ENCODE measurements around the gene CHST15. TPM values are rescaled to one million over a fixed set of nuclear protein-coding genes. Genes with fewer than 3 reads are reported as not detected.

CHST15 gene
- total RNA-seq, 1 donor from 2014 or later: 27.0 TPM

DNA sequence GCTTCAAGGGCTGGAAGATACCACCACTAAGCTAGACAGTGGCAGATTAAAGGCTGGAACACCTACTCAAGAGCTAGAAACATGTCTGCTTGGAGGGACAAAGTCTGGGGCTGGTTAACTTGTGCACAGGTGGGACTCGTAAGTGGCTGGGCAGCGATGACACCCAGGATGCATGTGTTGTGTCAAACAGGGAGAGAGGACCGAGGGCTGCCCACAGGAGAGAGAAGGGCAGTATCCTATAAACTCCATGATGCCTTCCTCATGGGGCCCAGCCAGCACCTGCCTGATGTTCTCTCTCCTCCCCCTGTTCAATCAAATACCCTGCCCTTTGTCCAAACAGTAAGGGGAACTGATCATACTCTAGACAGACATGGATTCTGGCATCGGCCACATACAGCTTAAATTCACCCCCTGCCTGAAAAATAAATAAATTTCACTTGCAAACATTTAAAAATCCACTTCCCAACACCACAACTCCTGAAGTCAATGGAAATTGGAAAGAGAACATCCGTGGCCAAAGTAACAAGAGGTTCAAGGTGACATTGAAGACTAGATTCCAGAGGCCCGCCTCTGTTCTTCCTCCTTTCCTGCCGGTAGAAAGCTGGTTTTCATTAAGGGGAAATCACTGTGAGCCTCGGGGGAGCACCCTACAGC lies 50.6 kb downstream of the CHST15 start:
- peaks cover 8% of the 10 kb centered on the region for H3K4me1 ChIP-seq
- peaks cover 0 to under 1% of the 10 kb centered on the region in 2 donors for H3K36me3 ChIP-seq
- TF ChIP-seq POLR2A (IDR thresholded peaks at IDR 0.05) (no peak), POLR2AphosphoS5 (IDR thresholded peaks at IDR 0.05; ENCODE audit: insufficient read depth in 1 of 2, low read depth in 1 of 2) (no peak)
- TF ChIP-seq, protein P1, sequence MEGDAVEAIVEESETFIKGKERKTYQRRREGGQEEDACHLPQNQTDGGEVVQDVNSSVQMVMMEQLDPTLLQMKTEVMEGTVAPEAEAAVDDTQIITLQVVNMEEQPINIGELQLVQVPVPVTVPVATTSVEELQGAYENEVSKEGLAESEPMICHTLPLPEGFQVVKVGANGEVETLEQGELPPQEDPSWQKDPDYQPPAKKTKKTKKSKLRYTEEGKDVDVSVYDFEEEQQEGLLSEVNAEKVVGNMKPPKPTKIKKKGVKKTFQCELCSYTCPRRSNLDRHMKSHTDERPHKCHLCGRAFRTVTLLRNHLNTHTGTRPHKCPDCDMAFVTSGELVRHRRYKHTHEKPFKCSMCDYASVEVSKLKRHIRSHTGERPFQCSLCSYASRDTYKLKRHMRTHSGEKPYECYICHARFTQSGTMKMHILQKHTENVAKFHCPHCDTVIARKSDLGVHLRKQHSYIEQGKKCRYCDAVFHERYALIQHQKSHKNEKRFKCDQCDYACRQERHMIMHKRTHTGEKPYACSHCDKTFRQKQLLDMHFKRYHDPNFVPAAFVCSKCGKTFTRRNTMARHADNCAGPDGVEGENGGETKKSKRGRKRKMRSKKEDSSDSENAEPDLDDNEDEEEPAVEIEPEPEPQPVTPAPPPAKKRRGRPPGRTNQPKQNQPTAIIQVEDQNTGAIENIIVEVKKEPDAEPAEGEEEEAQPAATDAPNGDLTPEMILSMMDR (IDR thresholded peaks at IDR 0.05): no peak
- H3K4me3 ChIP-seq: no peak overlapping the region
- no peak for DNase-seq (ENCODE audit: extremely low spot score in 2 of 2)
- no peaks in the 10 kb centered on the region for H3K27me3 ChIP-seq
- H3K27ac ChIP-seq: no peak overlapping the region
- H3K9me3 ChIP-seq: no peaks in the 10 kb centered on the region
- intact Hi-C loops (cut with DNase I): no loop called here

DNA sequence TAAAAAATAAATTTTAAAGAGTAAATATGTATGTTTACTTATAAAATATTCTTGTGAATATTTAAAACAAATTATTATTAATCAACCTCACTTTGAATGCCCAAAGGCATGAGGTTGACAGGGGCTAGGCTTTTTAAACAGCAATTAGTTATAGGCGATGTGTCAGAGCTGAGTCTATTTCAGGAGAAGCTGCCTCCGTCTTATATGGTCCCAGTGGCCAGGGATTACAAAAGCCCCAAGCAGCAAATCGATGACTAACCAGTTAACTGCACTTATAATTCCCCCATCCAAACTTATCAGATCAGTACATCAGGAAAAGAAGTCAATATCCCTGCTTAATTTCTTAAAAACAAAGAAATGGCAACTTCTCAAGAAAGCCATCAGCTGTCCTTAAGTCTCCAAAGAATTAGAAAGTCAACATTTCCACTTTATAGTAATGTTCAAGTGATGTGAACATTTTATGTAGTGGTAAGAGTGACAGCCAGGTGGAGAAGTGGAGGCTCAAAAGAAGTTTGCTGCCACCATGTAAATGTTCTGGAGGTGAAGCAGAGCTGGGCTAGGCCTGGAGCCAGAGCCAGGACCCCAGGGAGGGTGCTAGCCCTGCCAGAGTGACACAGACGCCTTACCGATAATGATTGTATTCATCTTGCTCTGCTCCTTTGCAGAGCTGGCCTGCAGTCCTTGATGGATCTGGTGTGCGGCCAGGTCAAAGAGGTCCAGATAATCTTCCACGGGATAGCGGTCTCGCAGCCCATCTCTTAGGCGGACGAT lies 51.5 kb downstream of the CHST15 start:
- H3K36me3 ChIP-seq: peaks cover 0 to 10% of the 10 kb centered on the region in 2 donors
- intact Hi-C loops (cut with DNase I): no loop called here
- DNase-seq (ENCODE audit: extremely low spot score in 2 of 2): no peak
- no peaks in the 10 kb centered on the region for H3K9me3 ChIP-seq
- peaks cover 8% of the 10 kb centered on the region for H3K4me1 ChIP-seq
- TF ChIP-seq POLR2A (IDR thresholded peaks at IDR 0.05) (no peak), POLR2AphosphoS5 (IDR thresholded peaks at IDR 0.05; ENCODE audit: insufficient read depth in 1 of 2, low read depth in 1 of 2) (no peak)
- TF ChIP-seq, protein P1 (IDR thresholded peaks at IDR 0.05): no peak
- H3K27me3 ChIP-seq: no peaks in the 10 kb centered on the region
- H3K27ac ChIP-seq: no peak overlapping the region
- H3K4me3 ChIP-seq: no peak overlapping the region

GRCh38 chr10:124040451-124041188 lies 52.8 kb downstream of the CHST15 start:
- peaks cover 8% of the 10 kb centered on the region for H3K4me1 ChIP-seq

DNA sequence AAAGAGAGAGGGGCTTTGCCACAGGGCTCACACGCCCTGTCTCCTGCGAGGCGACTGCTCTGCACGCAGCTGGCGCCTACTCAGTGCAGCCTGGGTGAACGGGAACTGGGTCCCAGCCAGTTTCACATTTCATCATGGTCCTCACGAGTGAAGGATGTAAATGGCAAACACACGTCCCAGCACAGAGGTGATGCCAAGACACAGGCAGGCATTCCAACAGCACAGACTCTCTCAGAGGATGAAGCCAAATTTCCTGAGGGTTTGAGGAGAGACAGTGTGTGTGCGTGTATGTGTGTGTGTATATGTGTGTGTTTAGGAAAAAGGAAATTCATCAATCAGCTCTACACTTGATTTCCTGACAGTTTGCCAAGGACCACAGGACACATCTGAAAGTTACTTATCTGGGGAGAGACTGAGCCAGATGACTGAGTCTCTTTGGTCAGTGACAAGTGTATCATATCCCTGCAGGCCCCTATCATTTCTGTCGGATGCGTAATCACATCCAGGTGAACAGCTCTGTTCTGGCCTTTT lies 53.9 kb downstream of the CHST15 start:
- no peaks in the 10 kb centered on the region for H3K27me3 ChIP-seq
- no peak overlapping the region for H3K4me3 ChIP-seq
- TF ChIP-seq, protein P1 (IDR thresholded peaks at IDR 0.05): no peak
- TF ChIP-seq POLR2AphosphoS5 (IDR thresholded peaks at IDR 0.05; ENCODE audit: insufficient read depth in 1 of 2, low read depth in 1 of 2): no peak
- TF ChIP-seq POLR2A (IDR thresholded peaks at IDR 0.05): no peak
- H3K36me3 ChIP-seq: peaks cover 0 to 10% of the 10 kb centered on the region in 2 donors
- peaks cover 8% of the 10 kb centered on the region for H3K4me1 ChIP-seq
- no peak for DNase-seq (ENCODE audit: extremely low spot score in 2 of 2)
- H3K9me3 ChIP-seq: no peaks in the 10 kb centered on the region
- H3K27ac ChIP-seq: no peak overlapping the region
- intact Hi-C loops (cut with DNase I): loop anchor here (10.0 kb wide), 1 partner anchor 45 kb away; no protein-coding TSS in a partner anchor

More at GRCh38 chr10:124040451-124041188, 52.8 kb downstream of the CHST15 start:
- intact Hi-C loops (cut with DNase I): no loop called here
- Histone ChIP-seq H3K4me3 (no peak overlapping the region), H3K36me3 (peaks cover 0 to 10% of the 10 kb centered on the region in 2 donors), H3K9me3 (no peaks in the 10 kb centered on the region), H3K27ac (no peak overlapping the region), H3K27me3 (no peaks in the 10 kb centered on the region)
- no peak for TF ChIP-seq POLR2AphosphoS5 (IDR thresholded peaks at IDR 0.05; ENCODE audit: insufficient read depth in 1 of 2, low read depth in 1 of 2)
- TF ChIP-seq, protein P1 (IDR thresholded peaks at IDR 0.05): no peak
- no peak for TF ChIP-seq POLR2A (IDR thresholded peaks at IDR 0.05)
- DNase-seq (ENCODE audit: extremely low spot score in 2 of 2): no peak

All from vagina (tissue), 2 donors.